Retinal pigment epithelial cell (primary cell): Measurements from ENCODE around the gene GRB7.
A peak's percentile ranks its signal among the peaks of the same experiment; 100 is the strongest.

ENCODE experiments used
- DNase-seq: peaks from one replicate; pipeline ENCODE4 v3.0.0-alpha.2; 2010; ENCODE audit warnings: low read depth
- H3K4me3 ChIP-seq: 2 replicates; pipeline ENCODE4 v1.5.1; 2011; ENCODE audit warnings: mild to moderate bottlenecking, low read length, control low read depth, moderate library complexity
- TF ChIP-seq, protein P1 (sequence below): conservative IDR thresholded peaks from 2 replicates; pipeline ENCODE4 v1.5.1; 2011; ENCODE audit warnings: low read depth, low read length, control low read depth, inconsistent platforms

Gene GRB7

DNA sequence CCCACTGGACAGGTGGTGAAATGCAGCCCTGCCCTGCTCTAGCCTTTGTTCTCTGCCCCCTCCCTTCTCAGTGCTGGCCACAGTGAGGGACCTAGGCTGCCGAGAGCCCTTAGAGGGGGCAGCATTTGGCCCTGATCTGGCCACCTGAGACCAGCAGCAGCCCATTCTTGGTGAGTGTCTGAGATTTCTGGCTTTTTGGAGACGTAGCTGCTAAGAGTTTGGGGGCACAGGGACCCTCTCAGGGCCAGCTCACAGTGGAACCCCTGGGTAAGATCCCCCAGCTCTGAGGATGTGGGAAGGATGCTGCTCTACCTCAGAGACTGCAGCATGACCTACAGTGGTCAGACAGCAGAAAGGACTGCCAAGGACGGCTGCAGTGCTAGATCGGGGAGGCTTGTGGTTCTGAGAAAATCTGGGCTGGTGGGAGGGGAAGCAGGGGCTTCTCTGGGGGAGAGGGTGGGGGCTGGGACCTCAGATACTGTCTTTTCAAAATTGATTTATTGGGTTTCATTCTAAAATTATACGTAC, 13.3 kb downstream of the GRB7 start:
- no peak for DNase-seq
- H3K4me3 ChIP-seq, result no peak overlapping the region
- TF ChIP-seq, protein P1, sequence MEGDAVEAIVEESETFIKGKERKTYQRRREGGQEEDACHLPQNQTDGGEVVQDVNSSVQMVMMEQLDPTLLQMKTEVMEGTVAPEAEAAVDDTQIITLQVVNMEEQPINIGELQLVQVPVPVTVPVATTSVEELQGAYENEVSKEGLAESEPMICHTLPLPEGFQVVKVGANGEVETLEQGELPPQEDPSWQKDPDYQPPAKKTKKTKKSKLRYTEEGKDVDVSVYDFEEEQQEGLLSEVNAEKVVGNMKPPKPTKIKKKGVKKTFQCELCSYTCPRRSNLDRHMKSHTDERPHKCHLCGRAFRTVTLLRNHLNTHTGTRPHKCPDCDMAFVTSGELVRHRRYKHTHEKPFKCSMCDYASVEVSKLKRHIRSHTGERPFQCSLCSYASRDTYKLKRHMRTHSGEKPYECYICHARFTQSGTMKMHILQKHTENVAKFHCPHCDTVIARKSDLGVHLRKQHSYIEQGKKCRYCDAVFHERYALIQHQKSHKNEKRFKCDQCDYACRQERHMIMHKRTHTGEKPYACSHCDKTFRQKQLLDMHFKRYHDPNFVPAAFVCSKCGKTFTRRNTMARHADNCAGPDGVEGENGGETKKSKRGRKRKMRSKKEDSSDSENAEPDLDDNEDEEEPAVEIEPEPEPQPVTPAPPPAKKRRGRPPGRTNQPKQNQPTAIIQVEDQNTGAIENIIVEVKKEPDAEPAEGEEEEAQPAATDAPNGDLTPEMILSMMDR, result no peak

DNA sequence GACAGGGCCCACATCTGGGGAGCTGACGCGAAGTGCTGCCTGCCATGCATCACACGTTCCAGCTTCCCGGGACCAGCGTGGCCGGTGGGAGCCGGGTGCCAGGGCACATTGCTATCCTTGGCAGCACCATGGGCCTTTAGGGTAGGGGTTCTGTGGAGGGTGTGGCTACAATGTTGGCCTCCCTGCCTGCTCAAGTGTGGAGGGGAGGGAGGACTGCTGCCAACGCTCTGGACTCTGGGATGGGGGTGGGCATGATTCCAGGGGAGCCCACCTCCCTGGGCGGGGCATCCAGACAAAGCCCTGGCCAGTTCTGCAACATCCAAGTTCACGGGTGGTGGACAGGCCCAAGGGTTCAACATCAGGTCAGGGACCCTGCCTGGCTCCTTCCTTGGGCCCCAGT, 13.9 kb downstream of the GRB7 start:
- H3K4me3 ChIP-seq, result no peak overlapping the region
- TF ChIP-seq, protein P1, result no peak
- no peak for DNase-seq

DNA sequence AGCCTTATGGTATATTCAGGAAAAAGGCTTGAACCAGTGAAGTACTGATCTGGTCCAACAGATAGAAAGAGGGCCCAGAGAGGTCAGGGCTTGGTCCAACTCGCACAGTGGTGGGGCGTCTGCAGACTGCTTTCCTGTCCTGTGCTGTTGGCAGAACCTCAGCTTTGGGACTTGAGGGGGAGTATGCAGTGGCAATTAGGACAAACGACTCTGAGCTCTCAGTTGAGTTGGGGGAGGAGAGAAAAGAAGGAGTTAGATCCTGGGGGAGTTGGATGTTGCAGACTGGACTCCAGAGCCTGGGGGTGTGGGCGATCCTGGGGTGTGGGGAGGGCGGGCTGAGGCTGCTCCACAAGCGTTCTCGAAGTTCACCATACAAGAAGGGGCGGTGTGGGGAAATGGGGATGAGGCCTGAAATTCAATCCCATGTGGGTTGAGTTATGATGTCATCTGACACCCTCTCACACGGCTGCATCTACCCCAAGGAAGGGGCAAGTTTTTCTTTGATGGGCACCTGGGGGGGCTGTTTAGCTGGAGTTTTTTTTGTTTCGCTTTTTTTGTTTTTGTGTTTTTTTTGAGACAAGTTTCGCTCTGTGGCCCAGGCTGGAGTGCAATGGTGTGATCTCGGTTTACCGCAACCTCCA, 14.6 kb downstream of the GRB7 start:
- no peak overlapping the region for H3K4me3 ChIP-seq
- no peak for DNase-seq
- TF ChIP-seq, protein P1, result no peak

DNA sequence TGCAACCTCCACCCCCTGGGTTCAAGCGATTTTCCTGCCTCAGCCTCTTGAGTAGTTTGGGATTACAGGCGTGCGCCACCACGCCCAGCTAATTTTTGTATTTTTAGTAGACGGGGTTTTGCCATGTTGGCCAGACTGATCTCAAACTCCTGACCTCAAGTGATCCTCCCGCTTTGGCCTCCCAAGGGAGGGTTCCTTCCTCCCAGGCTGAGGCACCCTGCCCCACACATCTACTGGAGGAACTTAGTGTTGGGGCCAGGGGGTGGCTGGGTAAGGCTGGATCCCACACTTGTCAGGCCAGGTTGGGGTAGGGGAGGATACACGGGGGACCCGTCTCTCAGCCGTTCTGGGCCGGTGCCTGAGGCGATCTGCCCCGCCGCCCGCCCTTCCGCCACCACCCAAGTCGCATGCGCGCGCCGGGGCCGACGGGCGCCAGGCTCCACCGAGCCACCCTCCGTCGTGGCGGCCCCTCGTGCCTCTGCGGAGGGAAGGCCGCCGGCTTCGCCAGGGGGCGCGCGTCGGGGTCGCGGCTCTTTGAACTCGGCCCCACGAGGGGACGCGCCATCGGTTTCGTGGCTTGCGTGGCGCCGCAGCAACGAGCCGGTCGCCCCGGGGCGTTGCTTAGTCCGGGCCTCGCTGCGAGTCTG, 15.9 kb downstream of the GRB7 start:
- TF ChIP-seq, protein P1, result no peak
- DNase-seq, result no peak

DNA sequence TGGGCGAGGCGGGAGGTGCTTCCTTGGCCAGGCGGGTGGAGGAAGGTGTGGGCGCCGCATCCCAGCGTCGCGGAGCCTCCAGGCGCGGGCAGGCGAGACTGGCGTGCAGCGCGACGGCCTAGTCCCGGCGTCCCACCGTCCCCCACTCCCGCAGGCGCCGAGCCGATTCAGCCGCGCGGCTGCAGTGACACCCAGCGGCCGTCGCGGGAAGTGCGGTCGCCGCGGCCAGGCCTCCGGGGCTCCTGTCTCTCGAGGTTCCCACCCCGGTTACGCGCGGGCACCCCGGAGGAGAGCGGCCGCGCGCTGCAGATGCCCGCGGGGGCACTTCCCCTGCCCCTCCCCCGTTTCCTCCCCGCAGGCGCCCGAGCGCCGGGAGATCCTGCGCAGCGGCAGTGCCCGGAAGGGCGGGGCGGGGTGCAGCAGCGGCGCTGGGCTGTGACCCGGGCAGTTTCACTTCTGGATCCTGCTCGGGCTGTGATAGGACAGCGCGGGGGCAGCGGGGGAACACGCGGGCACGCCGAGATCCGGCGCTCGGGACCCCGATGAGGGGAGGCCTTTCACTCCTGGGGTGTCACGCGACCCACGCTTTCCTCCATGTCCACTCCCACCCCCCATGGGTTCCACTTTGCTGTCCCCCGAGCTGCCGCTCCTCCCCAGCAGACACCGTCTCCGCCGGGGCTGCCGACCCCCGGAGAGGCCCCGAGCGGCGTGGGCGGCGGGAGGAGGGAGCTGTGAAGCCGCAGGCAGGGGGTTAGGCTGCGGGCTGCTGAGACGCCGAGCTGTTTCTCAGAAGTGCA, 16.6 kb downstream of the GRB7 start:
- TF ChIP-seq, protein P1, result peak; percentile 68
- H3K4me3 ChIP-seq, result peak overlapping the region; percentile 59
- DNase-seq, result no peak

More for the DNA sequence above, 15.9 kb downstream of the GRB7 start:
- H3K4me3 ChIP-seq, result peak overlapping the region; percentile 38

DNA sequence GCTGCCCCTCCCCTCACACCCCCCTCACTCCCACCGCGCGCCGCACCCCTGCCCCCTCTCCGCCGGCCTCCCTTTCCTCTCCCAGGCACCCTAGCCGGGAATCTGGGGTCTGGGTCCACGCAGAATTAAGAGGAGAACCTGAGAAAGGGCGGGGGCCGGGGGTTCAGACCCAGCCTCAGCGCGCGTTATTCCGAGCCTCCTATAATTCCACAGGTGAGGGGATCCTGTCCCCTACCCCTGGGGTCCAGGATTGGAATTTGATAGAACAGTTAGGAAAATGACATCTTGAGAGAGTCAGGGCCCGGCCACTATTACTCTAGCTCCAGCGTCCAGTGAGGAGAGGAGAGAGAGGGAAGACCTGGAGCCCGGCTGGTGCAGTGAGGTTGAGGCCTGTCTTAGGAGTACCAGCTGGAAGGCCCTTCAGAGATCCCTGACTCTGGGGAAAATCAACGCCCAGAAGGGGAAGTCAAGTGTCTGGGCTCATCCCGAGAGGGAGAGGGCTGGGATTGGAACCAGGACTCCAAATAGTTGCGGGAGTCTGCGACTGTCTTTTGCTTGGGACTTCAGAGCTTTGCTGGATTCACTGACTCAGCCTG, 17.3 kb downstream of the GRB7 start:
- TF ChIP-seq, protein P1, result no peak
- DNase-seq, result no peak

More for the DNA sequence above, 17.3 kb downstream of the GRB7 start:
- H3K4me3 ChIP-seq, result peak overlapping the region; percentile 59
